Neutrophil (primary cell): ENCODE measurements around the gene LIMS2.

Experiments used
- H3K27ac ChIP-seq: fragments of 200-600 bp; sonication (generic); 2 replicates; pipeline ENCODE4 v1.5.1; 2016; ENCODE audit warnings: mild to moderate bottlenecking, moderate library complexity
- H3K27me3 ChIP-seq: fragments of 200-600 bp; sonication (generic); 2 replicates; pipeline ENCODE4 v1.6.0; 2016; ENCODE audit warnings: mild to moderate bottlenecking
- H3K36me3 ChIP-seq: fragments of 200-600 bp; sonication (generic); 2 replicates; pipeline ENCODE4 v1.5.1; 2017
- H3K4me1 ChIP-seq, 2 experiments: fragments of 200-600 bp in 1 of 2; sonication (generic) in 1 of 2; 1 replicate in 1 of 2; 2 replicates in 1 of 2; pipeline versions ENCODE4 v1.5.1 to v1.6.1; 2013 to 2016; ENCODE audit warnings: low read depth in 1 of 2, low read length in 1 of 2, mild to moderate bottlenecking in 1 of 2, moderate library complexity in 1 of 2; ENCODE audit not compliant: control insufficient read depth in 1 of 2, insufficient read depth in 1 of 2
- H3K4me3 ChIP-seq, 2 experiments: fragments of 200-600 bp in 1 of 2; sonication (generic) in 1 of 2; 1 replicate in 1 of 2; 2 replicates in 1 of 2; pipeline ENCODE4 v1.5.1; 2013 to 2016; ENCODE audit warnings: low read depth in 1 of 2, low read length in 1 of 2, mild to moderate bottlenecking in 1 of 2, moderate library complexity in 1 of 2
- H3K9me3 ChIP-seq: fragments of 200-600 bp; sonication (generic); 2 replicates; pipeline ENCODE4 v1.5.1; 2016
- CTCF ChIP-seq: fragments of 200-600 bp; sonication (generic); IDR thresholded peaks from 2 replicates; pipeline ENCODE4 v1.5.1; 2016; ENCODE audit warnings: antibody characterized with exemption

The LIMS2 gene

GRCh38 chr2:127663566-127664064, 11.7 kb downstream of the LIMS2 start:
- TF ChIP-seq CTCF: no peak
- no peak overlapping the region for H3K27ac ChIP-seq
- peaks cover 73% of the 10 kb centered on the region for H3K27me3 ChIP-seq
- H3K9me3 ChIP-seq: no peaks in the 10 kb centered on the region
- H3K4me1 ChIP-seq: no peaks in the 10 kb centered on the region
- no peak overlapping the region for H3K4me3 ChIP-seq
- H3K36me3 ChIP-seq: no peaks in the 10 kb centered on the region

- H3K36me3 ChIP-seq: no peaks in the 10 kb centered on the region
- no peak overlapping the region for H3K27ac ChIP-seq
These were observed 12.3 kb downstream of the LIMS2 start for GRCh38 chr2:127662937-127663565.

GRCh38 chr2:127661949-127662510, 13.3 kb downstream of the LIMS2 start:
- no peak overlapping the region for H3K27ac ChIP-seq
- H3K36me3 ChIP-seq: no peaks in the 10 kb centered on the region
- no peaks in the 10 kb centered on the region for H3K9me3 ChIP-seq
- H3K27me3 ChIP-seq: peaks cover 57% of the 10 kb centered on the region
- H3K4me1 ChIP-seq: no peaks in the 10 kb centered on the region
- no peak overlapping the region for H3K4me3 ChIP-seq
- no peak for TF ChIP-seq CTCF

More at GRCh38 chr2:127662937-127663565, 12.3 kb downstream of the LIMS2 start:
- H3K4me3 ChIP-seq: no peak overlapping the region
- no peak for TF ChIP-seq CTCF
- H3K27me3 ChIP-seq: peaks cover 67% of the 10 kb centered on the region
- H3K4me1 ChIP-seq: no peaks in the 10 kb centered on the region
- no peaks in the 10 kb centered on the region for H3K9me3 ChIP-seq

- Histone ChIP-seq H3K4me3 (no peak overlapping the region), H3K27ac (no peak overlapping the region), H3K36me3 (no peaks in the 10 kb centered on the region), H3K9me3 (no peaks in the 10 kb centered on the region), H3K27me3 (peaks cover 49% of the 10 kb centered on the region), H3K4me1 (no peaks in the 10 kb centered on the region)
- TF ChIP-seq CTCF: no peak
These were observed 14.2 kb downstream of the LIMS2 start for GRCh38 chr2:127661072-127661649.

GRCh38 chr2:127660291-127660578, 15.1 kb downstream of the LIMS2 start:
- TF ChIP-seq CTCF: no peak
- Histone ChIP-seq H3K4me3 (no peak overlapping the region), H3K27me3 (peaks cover 39% of the 10 kb centered on the region), H3K4me1 (no peaks in the 10 kb centered on the region), H3K36me3 (no peaks in the 10 kb centered on the region), H3K27ac (no peak overlapping the region), H3K9me3 (no peaks in the 10 kb centered on the region)
